Measurements from ENCODE around the gene COL18A1. TPM values are rescaled to one million over a fixed set of nuclear protein-coding genes. Genes with fewer than 3 reads are reported as not detected.

The COL18A1 gene
- total RNA-seq, 3 donors from 2014 or later (not counting 1 experiment from before 2014, with no cell fraction given): 12.3 to 22.3 (median 12.7) TPM

GRCh38 chr21:45443595-45444181, 38.7 kb downstream of the COL18A1 start:
- 91% methylated on average over 27 of the region's 27 CpGs for WGBS (ENCODE audit: insufficient coverage)
- H3K27ac Mint-ChIP-seq: no peak overlapping the region
- Histone ChIP-seq H3K4me1 (ENCODE audit: control insufficient read depth, insufficient read depth, low read length) (peaks cover 9% of the 10 kb centered on the region), H3K4me3 (ENCODE audit: low read length) (no peak overlapping the region), H3K36me3 (ENCODE audit: control insufficient read depth, insufficient read depth, low read length) (no peaks in the 10 kb centered on the region), H3K27ac (ENCODE audit: low read length) (no peak overlapping the region), H3K27me3 (ENCODE audit: control insufficient read depth, insufficient read depth, low read length) (no peaks in the 10 kb centered on the region), H3K9me3 (ENCODE audit: control insufficient read depth, insufficient read depth, low read length) (no peaks in the 10 kb centered on the region)
- no peak for TF ChIP-seq CTCF (IDR thresholded peaks at IDR 0.05)
- H3K4me1 Mint-ChIP-seq: peaks cover 8 to 14% of the 10 kb centered on the region in 2 donors
- intact Hi-C loops (cut with micrococcal nuclease): loop anchor here (5.0 kb wide), 1 partner anchor 496 kb away; no protein-coding TSS in a partner anchor
- H3K9me3 Mint-ChIP-seq: no peaks in the 10 kb centered on the region
- ATAC-seq (no peak), DNase-seq (peak in 1 of 2 donors; percentile 19)
- H3K36me3 Mint-ChIP-seq: no peaks in the 10 kb centered on the region
- peaks cover 18 to 34% of the 10 kb centered on the region in 2 donors for H3K27me3 Mint-ChIP-seq (ENCODE audit: low read depth in 2 of 2)
- H3K4me3 Mint-ChIP-seq: no peak overlapping the region

GRCh38 chr21:45444385-45444784, 39.4 kb downstream of the COL18A1 start:
- 60% methylated on average over 18 of the region's 19 CpGs for WGBS (ENCODE audit: insufficient coverage)
- peaks cover 18 to 32% of the 10 kb centered on the region in 2 donors for H3K27me3 Mint-ChIP-seq (ENCODE audit: low read depth in 2 of 2)
- no peak overlapping the region for H3K27ac Mint-ChIP-seq
- intact Hi-C loops (cut with micrococcal nuclease): loop anchor here (5.0 kb wide), 1 partner anchor 497 kb away; no protein-coding TSS in a partner anchor
- Histone ChIP-seq H3K9me3 (ENCODE audit: control insufficient read depth, insufficient read depth, low read length) (no peaks in the 10 kb centered on the region), H3K4me1 (ENCODE audit: control insufficient read depth, insufficient read depth, low read length) (peaks cover 4% of the 10 kb centered on the region), H3K4me3 (ENCODE audit: low read length) (no peak overlapping the region), H3K36me3 (ENCODE audit: control insufficient read depth, insufficient read depth, low read length) (no peaks in the 10 kb centered on the region), H3K27me3 (ENCODE audit: control insufficient read depth, insufficient read depth, low read length) (no peaks in the 10 kb centered on the region), H3K27ac (ENCODE audit: low read length) (no peak overlapping the region)
- H3K36me3 Mint-ChIP-seq: no peaks in the 10 kb centered on the region
- no peak for DNase-seq
- no peak for TF ChIP-seq CTCF (IDR thresholded peaks at IDR 0.05)
- H3K4me1 Mint-ChIP-seq: peaks cover 3 to 7% of the 10 kb centered on the region in 2 donors
- no peak for ATAC-seq
- H3K9me3 Mint-ChIP-seq: no peaks in the 10 kb centered on the region
- H3K4me3 Mint-ChIP-seq: no peak overlapping the region

- Mint-ChIP-seq H3K4me1 (peaks cover 0 to 5% of the 10 kb centered on the region in 2 donors), H3K4me3 (no peak overlapping the region), H3K27ac (no peak overlapping the region), H3K9me3 (no peaks in the 10 kb centered on the region), H3K27me3 (ENCODE audit: low read depth in 2 of 2) (peaks cover 14 to 28% of the 10 kb centered on the region in 2 donors), H3K36me3 (no peaks in the 10 kb centered on the region)
- no peak for TF ChIP-seq CTCF (IDR thresholded peaks at IDR 0.05)
- ATAC-seq (no peak), DNase-seq (no peak)
- Histone ChIP-seq H3K27ac (ENCODE audit: low read length) (no peak overlapping the region), H3K36me3 (ENCODE audit: control insufficient read depth, insufficient read depth, low read length) (no peaks in the 10 kb centered on the region), H3K4me1 (ENCODE audit: control insufficient read depth, insufficient read depth, low read length) (no peaks in the 10 kb centered on the region), H3K27me3 (ENCODE audit: control insufficient read depth, insufficient read depth, low read length) (no peaks in the 10 kb centered on the region), H3K4me3 (ENCODE audit: low read length) (no peak overlapping the region), H3K9me3 (ENCODE audit: control insufficient read depth, insufficient read depth, low read length) (no peaks in the 10 kb centered on the region)
- 86% methylated on average over 9 of the region's 9 CpGs for WGBS (ENCODE audit: insufficient coverage)
- intact Hi-C loops (cut with micrococcal nuclease): no loop called here
These were observed 40.4 kb downstream of the COL18A1 start for GRCh38 chr21:45445369-45445768.

DNA sequence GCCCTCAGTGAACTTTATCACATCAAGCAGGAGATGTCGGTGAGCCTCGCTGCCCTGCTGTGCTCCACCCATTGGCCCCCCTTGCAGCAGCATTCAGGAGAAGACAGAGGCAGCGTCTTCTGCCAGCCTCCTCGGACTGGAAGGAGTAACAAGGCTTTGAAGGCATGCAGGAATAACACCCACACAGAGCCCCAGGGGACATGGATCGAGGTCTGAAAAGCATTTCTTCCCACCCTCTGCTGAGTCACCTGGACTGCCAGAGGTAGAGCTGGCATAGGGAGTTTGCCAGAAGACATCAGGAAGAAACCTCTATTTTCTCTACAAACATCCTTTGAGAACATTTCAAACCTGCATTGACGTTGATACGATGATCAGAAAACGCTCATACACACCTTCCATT, 42.9 kb downstream of the COL18A1 start:
- Histone ChIP-seq H3K4me3 (ENCODE audit: low read length) (no peak overlapping the region), H3K9me3 (ENCODE audit: control insufficient read depth, insufficient read depth, low read length) (no peaks in the 10 kb centered on the region), H3K4me1 (ENCODE audit: control insufficient read depth, insufficient read depth, low read length) (no peaks in the 10 kb centered on the region), H3K27me3 (ENCODE audit: control insufficient read depth, insufficient read depth, low read length) (no peaks in the 10 kb centered on the region), H3K27ac (ENCODE audit: low read length) (no peak overlapping the region), H3K36me3 (ENCODE audit: control insufficient read depth, insufficient read depth, low read length) (no peaks in the 10 kb centered on the region)
- Mint-ChIP-seq H3K4me3 (no peak overlapping the region), H3K27me3 (ENCODE audit: low read depth in 2 of 2) (peaks cover 14 to 28% of the 10 kb centered on the region in 2 donors), H3K36me3 (no peaks in the 10 kb centered on the region), H3K9me3 (no peaks in the 10 kb centered on the region), H3K4me1 (peaks cover 0 to 5% of the 10 kb centered on the region in 2 donors), H3K27ac (no peak overlapping the region)
- intact Hi-C loops (cut with micrococcal nuclease): no loop called here
- TF ChIP-seq CTCF (IDR thresholded peaks at IDR 0.05): no peak
- ATAC-seq: no peak
- WGBS (ENCODE audit: insufficient coverage): 82% methylated on average over 8 of the region's 8 CpGs
- no peak for DNase-seq
